SKM-1 treated with dmso at 0.1 percent for 144 hours (cell line): ENCODE measurements around the gene ATRIP.

Source experiments
- DNase-seq: peaks from one replicate; lab custom pipeline; 2025; ENCODE audit not compliant: unreplicated experiment; lab: John Stamatoyannopoulos, UW

ATRIP gene

GRCh38 chr3:48409291-48410201 is 37.0 kb upstream of the ATRIP start:
- no peak for DNase-seq

GRCh38 chr3:48410205-48411040 is 36.1 kb upstream of the ATRIP start:
- DNase-seq, result no peak

GRCh38 chr3:48411041-48411588 is 35.4 kb upstream of the ATRIP start:
- no peak for DNase-seq

- no peak for DNase-seq
Measured at GRCh38 chr3:48411606-48412374, 34.7 kb upstream of the ATRIP start.

GRCh38 chr3:48412375-48413001 is 34.0 kb upstream of the ATRIP start:
- no peak for DNase-seq

- DNase-seq, result no peak
Measured at GRCh38 chr3:48413086-48413485, 33.5 kb upstream of the ATRIP start.

- no peak for DNase-seq
Measured at GRCh38 chr3:48413611-48414010, 32.9 kb upstream of the ATRIP start.

- DNase-seq, result no peak
Measured at GRCh38 chr3:48414376-48415250, 31.9 kb upstream of the ATRIP start.

- no peak for DNase-seq
Measured at GRCh38 chr3:48415251-48415953, 31.1 kb upstream of the ATRIP start.

GRCh38 chr3:48416091-48416505 is 30.4 kb upstream of the ATRIP start:
- DNase-seq, result no peak

- DNase-seq, result no peak
Measured at GRCh38 chr3:48416546-48416945, 30.0 kb upstream of the ATRIP start.

GRCh38 chr3:48417529-48418108 is 28.9 kb upstream of the ATRIP start:
- no peak for DNase-seq

- no peak for DNase-seq
Measured at GRCh38 chr3:48418140-48418539, 28.4 kb upstream of the ATRIP start.

- no peak for DNase-seq
Measured at GRCh38 chr3:48418651-48419050, 27.9 kb upstream of the ATRIP start.

GRCh38 chr3:48419149-48419548 is 27.4 kb upstream of the ATRIP start:
- no peak for DNase-seq

GRCh38 chr3:48419597-48419996 is 26.9 kb upstream of the ATRIP start:
- DNase-seq, result no peak

GRCh38 chr3:48420561-48420960 is 26.0 kb upstream of the ATRIP start:
- no peak for DNase-seq

- DNase-seq, result no peak
Measured at GRCh38 chr3:48422272-48422671, 24.3 kb upstream of the ATRIP start.

- DNase-seq, result no peak
Measured at GRCh38 chr3:48422681-48423080, 23.9 kb upstream of the ATRIP start.
